Measurements from ENCODE around the gene SMARCA2.

SMARCA2 gene

DNA sequence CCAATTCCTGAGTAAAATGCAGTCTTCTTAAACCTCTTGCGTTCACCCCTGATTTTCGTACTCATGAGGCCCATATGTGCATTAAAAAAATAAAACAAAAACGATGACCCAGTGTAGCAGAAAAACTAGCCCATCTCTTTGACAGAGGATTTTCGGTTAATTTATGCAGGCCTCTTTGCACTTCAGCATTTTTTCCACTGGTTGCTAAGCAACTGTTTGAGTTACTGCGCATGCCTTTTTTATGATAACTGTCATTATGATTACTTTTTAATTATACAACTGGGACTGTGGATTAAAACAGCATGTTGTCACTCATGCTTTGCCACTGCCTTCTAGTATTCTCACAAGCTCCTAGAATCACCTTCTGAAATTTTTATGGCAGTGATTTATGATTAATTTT, 165.0 kb downstream of the SMARCA2 start:
- WGBS (ENCODE audit: extremely low coverage, insufficient coverage, insufficient read length) = no CpG with 5 or more reads among the region's 5 CpGs
- Histone ChIP-seq H3K27me3 (ENCODE audit: insufficient read depth, low read length) (no peaks in the 10 kb centered on the region), H3K27ac (ENCODE audit: low read depth, low read length) (peak overlapping the region; percentile 26)

GRCh38 chr9:2180704-2181103, 165.6 kb downstream of the SMARCA2 start:
- H3K27ac ChIP-seq (ENCODE audit: low read depth, low read length) = peak overlapping the region; percentile 26
- no peak overlapping the region for H3K4me3 ChIP-seq (ENCODE audit: low read depth, low read length)
- H3K36me3 ChIP-seq (ENCODE audit: control insufficient read depth in 1 of 2, insufficient read depth in 2 of 2, low read length in 2 of 2) = peaks cover 2 to 5% of the 10 kb centered on the region in 2 experiments
- peaks cover 5 to 10% of the 10 kb centered on the region in 2 experiments for H3K4me1 ChIP-seq (ENCODE audit: control insufficient read depth in 1 of 2, insufficient read depth in 2 of 2, low read length in 2 of 2)
- H3K27me3 ChIP-seq (ENCODE audit: insufficient read depth, low read length) = no peaks in the 10 kb centered on the region
- H3K79me1 ChIP-seq (ENCODE audit: low read length) = no peaks in the 10 kb centered on the region
- H3K4ac ChIP-seq (ENCODE audit: low read depth, low read length) = no peak overlapping the region
- H4K12ac ChIP-seq (ENCODE audit: low read depth, low read length) = no peak overlapping the region
- no peak overlapping the region for H2AFZ ChIP-seq (ENCODE audit: insufficient read depth, low read length, poor library complexity)
- no peak overlapping the region for H4K8ac ChIP-seq (ENCODE audit: low read depth, low read length)
- no peaks in the 10 kb centered on the region for H3K9me3 ChIP-seq (ENCODE audit: insufficient read depth, low read depth, low read length)
- no peak overlapping the region for H2AK5ac ChIP-seq (ENCODE audit: low read length)
- no peak overlapping the region for H2BK5ac ChIP-seq (ENCODE audit: low read depth, low read length, poor library complexity)
- no peaks in the 10 kb centered on the region for H3K79me2 ChIP-seq (ENCODE audit: control insufficient read depth, insufficient read depth, low read length, poor library complexity)
- H3K14ac ChIP-seq (ENCODE audit: low read length) = no peak overlapping the region
- H4K91ac ChIP-seq (ENCODE audit: low read depth, low read length) = no peak overlapping the region
- peak overlapping the region; percentile 50 for H3K4me2 ChIP-seq (ENCODE audit: low read length)
- no peak overlapping the region for H3K18ac ChIP-seq (ENCODE audit: low read length)
- H3K9ac ChIP-seq (ENCODE audit: low read length) = no peak overlapping the region
- H2BK120ac ChIP-seq (ENCODE audit: insufficient read depth, low read length, poor library complexity) = no peak overlapping the region
- H2BK12ac ChIP-seq (ENCODE audit: low read length) = no peak overlapping the region
- no CpG with 5 or more reads among the region's 2 CpGs for WGBS (ENCODE audit: extremely low coverage, insufficient coverage, insufficient read length)
- H3K23ac ChIP-seq (ENCODE audit: low read length) = no peak overlapping the region
- peak; percentile 38 to 68 for DNase-seq

More for the DNA sequence above, 165.0 kb downstream of the SMARCA2 start:
- no peaks in the 10 kb centered on the region for H3K9me3 ChIP-seq (ENCODE audit: insufficient read depth, low read depth, low read length)
- no peaks in the 10 kb centered on the region for H3K79me2 ChIP-seq (ENCODE audit: control insufficient read depth, insufficient read depth, low read length, poor library complexity)
- H4K12ac ChIP-seq (ENCODE audit: low read depth, low read length) = no peak overlapping the region
- H2BK12ac ChIP-seq (ENCODE audit: low read length) = no peak overlapping the region
- no peak overlapping the region for H3K9ac ChIP-seq (ENCODE audit: low read length)
- no peaks in the 10 kb centered on the region for H3K79me1 ChIP-seq (ENCODE audit: low read length)
- H3K23ac ChIP-seq (ENCODE audit: low read length) = no peak overlapping the region
- peaks cover 5 to 10% of the 10 kb centered on the region in 2 experiments for H3K4me1 ChIP-seq (ENCODE audit: control insufficient read depth in 1 of 2, insufficient read depth in 2 of 2, low read length in 2 of 2)
- H2AFZ ChIP-seq (ENCODE audit: insufficient read depth, low read length, poor library complexity) = no peak overlapping the region
- H4K91ac ChIP-seq (ENCODE audit: low read depth, low read length) = no peak overlapping the region
- H2AK5ac ChIP-seq (ENCODE audit: low read length) = no peak overlapping the region
- H3K18ac ChIP-seq (ENCODE audit: low read length) = no peak overlapping the region
- H3K4me2 ChIP-seq (ENCODE audit: low read length) = no peak overlapping the region
- H3K4me3 ChIP-seq (ENCODE audit: low read depth, low read length) = no peak overlapping the region
- H3K36me3 ChIP-seq (ENCODE audit: control insufficient read depth in 1 of 2, insufficient read depth in 2 of 2, low read length in 2 of 2) = peaks cover 2 to 5% of the 10 kb centered on the region in 2 experiments
- no peak overlapping the region for H3K14ac ChIP-seq (ENCODE audit: low read length)
- H2BK5ac ChIP-seq (ENCODE audit: low read depth, low read length, poor library complexity) = no peak overlapping the region
- no peak overlapping the region for H4K8ac ChIP-seq (ENCODE audit: low read depth, low read length)
- peak in 1 of 2 donors; percentile 67 for DNase-seq
- no peak overlapping the region for H3K4ac ChIP-seq (ENCODE audit: low read depth, low read length)
- H2BK120ac ChIP-seq (ENCODE audit: insufficient read depth, low read length, poor library complexity) = no peak overlapping the region

GRCh38 chr9:2181792-2182191, 166.6 kb downstream of the SMARCA2 start:
- no peak overlapping the region for H2BK120ac ChIP-seq (ENCODE audit: insufficient read depth, low read length, poor library complexity)
- WGBS (ENCODE audit: extremely low coverage, insufficient coverage, insufficient read length) = no CpG with 5 or more reads among the region's 7 CpGs

DNA sequence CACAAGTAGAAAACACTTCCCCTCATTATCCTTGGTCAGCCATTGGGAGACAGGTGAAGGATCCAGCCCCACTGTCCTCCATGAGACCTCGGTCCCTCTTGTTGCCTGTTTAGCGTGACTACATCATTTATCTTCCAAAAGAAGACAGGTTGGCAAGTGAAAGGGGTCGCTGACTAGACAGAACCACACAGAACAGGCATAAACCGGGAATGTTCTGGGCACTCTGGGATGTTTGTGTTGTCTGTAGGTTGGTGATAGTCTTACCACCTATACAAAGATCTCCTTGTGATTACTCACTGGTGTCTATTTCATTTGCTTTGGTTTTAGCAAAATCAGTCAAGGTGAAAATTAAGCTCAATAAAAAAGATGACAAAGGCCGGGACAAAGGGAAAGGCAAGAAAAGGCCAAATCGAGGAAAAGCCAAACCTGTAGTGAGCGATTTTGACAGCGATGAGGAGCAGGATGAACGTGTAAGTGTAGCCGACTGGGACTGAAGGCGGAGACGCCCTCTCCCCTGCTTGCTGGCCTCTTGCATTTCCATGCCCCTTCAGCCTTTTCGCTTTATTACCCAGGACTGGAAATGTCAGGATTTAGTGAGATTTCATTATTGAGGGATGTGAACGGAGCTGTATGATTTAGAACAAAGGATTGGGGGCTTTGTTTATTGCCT, 175.9 kb downstream of the SMARCA2 start:
- H3K4me1 ChIP-seq (ENCODE audit: control insufficient read depth in 1 of 2, insufficient read depth in 2 of 2, low read length in 2 of 2) = no peaks in the 10 kb centered on the region
- no peaks in the 10 kb centered on the region for H3K9me3 ChIP-seq (ENCODE audit: insufficient read depth, low read depth, low read length)
- H2AK5ac ChIP-seq (ENCODE audit: low read length) = no peak overlapping the region
- H3K18ac ChIP-seq (ENCODE audit: low read length) = no peak overlapping the region
- WGBS (ENCODE audit: extremely low coverage, insufficient coverage, insufficient read length) = no CpG with 5 or more reads among the region's 14 CpGs
- H2BK120ac ChIP-seq (ENCODE audit: insufficient read depth, low read length, poor library complexity) = no peak overlapping the region
- no peaks in the 10 kb centered on the region for H3K79me1 ChIP-seq (ENCODE audit: low read length)
- H2AFZ ChIP-seq (ENCODE audit: insufficient read depth, low read length, poor library complexity) = no peak overlapping the region
- H3K4me3 ChIP-seq (ENCODE audit: low read depth, low read length) = no peak overlapping the region
- no peak overlapping the region for H4K12ac ChIP-seq (ENCODE audit: low read depth, low read length)
- H4K91ac ChIP-seq (ENCODE audit: low read depth, low read length) = no peak overlapping the region
- H3K4ac ChIP-seq (ENCODE audit: low read depth, low read length) = no peak overlapping the region
- H2BK12ac ChIP-seq (ENCODE audit: low read length) = no peak overlapping the region
- no peaks in the 10 kb centered on the region for H3K79me2 ChIP-seq (ENCODE audit: control insufficient read depth, insufficient read depth, low read length, poor library complexity)
- H3K27me3 ChIP-seq (ENCODE audit: insufficient read depth, low read length) = no peaks in the 10 kb centered on the region
- no peak overlapping the region for H3K4me2 ChIP-seq (ENCODE audit: low read length)
- DNase-seq = no peak
- no peak overlapping the region for H4K8ac ChIP-seq (ENCODE audit: low read depth, low read length)
- H3K9ac ChIP-seq (ENCODE audit: low read length) = no peak overlapping the region
- no peak overlapping the region for H3K27ac ChIP-seq (ENCODE audit: low read depth, low read length)
- no peak overlapping the region for H2BK5ac ChIP-seq (ENCODE audit: low read depth, low read length, poor library complexity)
- no peak overlapping the region for H3K14ac ChIP-seq (ENCODE audit: low read length)
- H3K36me3 ChIP-seq (ENCODE audit: control insufficient read depth in 1 of 2, insufficient read depth in 2 of 2, low read length in 2 of 2) = peaks cover 11 to 44% of the 10 kb centered on the region in 2 experiments
- H3K23ac ChIP-seq (ENCODE audit: low read length) = no peak overlapping the region

More at GRCh38 chr9:2181792-2182191, 166.6 kb downstream of the SMARCA2 start:
- Histone ChIP-seq H4K8ac (ENCODE audit: low read depth, low read length) (no peak overlapping the region), H3K79me2 (ENCODE audit: control insufficient read depth, insufficient read depth, low read length, poor library complexity) (no peaks in the 10 kb centered on the region), H3K9ac (ENCODE audit: low read length) (no peak overlapping the region), H2BK12ac (ENCODE audit: low read length) (no peak overlapping the region), H2AFZ (ENCODE audit: insufficient read depth, low read length, poor library complexity) (no peak overlapping the region), H3K23ac (ENCODE audit: low read length) (no peak overlapping the region), H3K4me2 (ENCODE audit: low read length) (no peak overlapping the region), H3K4ac (ENCODE audit: low read depth, low read length) (no peak overlapping the region), H4K12ac (ENCODE audit: low read depth, low read length) (no peak overlapping the region), H3K79me1 (ENCODE audit: low read length) (no peaks in the 10 kb centered on the region), H3K18ac (ENCODE audit: low read length) (no peak overlapping the region), H3K9me3 (ENCODE audit: insufficient read depth, low read depth, low read length) (no peaks in the 10 kb centered on the region), H3K36me3 (ENCODE audit: control insufficient read depth in 1 of 2, insufficient read depth in 2 of 2, low read length in 2 of 2) (peaks cover 9 to 15% of the 10 kb centered on the region in 2 experiments), H2BK5ac (ENCODE audit: low read depth, low read length, poor library complexity) (no peak overlapping the region), H4K91ac (ENCODE audit: low read depth, low read length) (no peak overlapping the region), H3K14ac (ENCODE audit: low read length) (no peak overlapping the region), H3K27ac (ENCODE audit: low read depth, low read length) (no peak overlapping the region), H3K4me3 (ENCODE audit: low read depth, low read length) (no peak overlapping the region), H3K27me3 (ENCODE audit: insufficient read depth, low read length) (no peaks in the 10 kb centered on the region), H2AK5ac (ENCODE audit: low read length) (no peak overlapping the region), H3K4me1 (ENCODE audit: control insufficient read depth in 1 of 2, insufficient read depth in 2 of 2, low read length in 2 of 2) (peaks cover 5 to 10% of the 10 kb centered on the region in 2 experiments)
- DNase-seq = peak in 1 of 2 donors; percentile 17
